Measurements from ENCODE around the gene PXDN.

DNA sequence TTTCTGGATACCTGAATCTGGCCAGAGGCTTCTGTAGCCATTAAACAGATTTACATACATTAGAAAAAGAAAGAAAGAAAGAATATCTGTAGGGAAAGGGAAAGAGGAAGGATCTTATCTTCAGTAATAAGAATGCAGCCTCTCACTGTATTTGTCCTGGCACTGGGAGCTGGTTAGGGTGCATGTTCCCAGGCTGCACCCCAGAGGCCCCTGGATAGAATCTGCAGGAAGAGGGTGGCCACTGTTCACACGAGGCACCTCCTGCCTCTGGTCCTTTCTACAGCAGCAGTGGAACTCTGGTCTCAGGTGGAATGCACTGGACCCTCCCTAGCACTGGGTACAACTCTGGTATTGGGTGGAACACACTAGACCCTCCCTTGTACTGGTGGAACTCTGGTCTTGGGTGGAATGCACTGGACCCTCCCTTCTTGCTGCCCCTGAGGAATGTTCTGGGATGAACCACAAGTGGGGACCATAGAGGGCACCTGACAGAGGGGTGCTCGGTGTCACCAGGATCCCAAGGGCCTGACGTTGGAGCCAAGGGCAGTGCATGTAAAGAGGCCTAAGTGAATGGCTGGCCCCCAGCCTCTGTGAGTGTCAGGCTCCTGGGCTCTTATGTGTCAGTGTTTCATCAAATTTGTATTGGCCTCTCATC is 27.4 kb upstream of the PXDN start:
- TF ChIP-seq YY1 (IDR thresholded peaks at IDR 0.05; ENCODE audit: insufficient read depth, insufficient read length) (no peak), SUZ12 (IDR thresholded peaks at IDR 0.05; ENCODE audit: extremely low read depth, insufficient read depth, insufficient read length) (no peak)

Measured in NT2/D1 (cell line).